HepG2 (cell line): ENCODE results near the gene LRRC45. TPM values are rescaled to one million over a fixed set of nuclear protein-coding genes. Genes with fewer than 3 reads are reported as not detected.

Experiments
- CENPT ChIP-seq: sonication (generic); formaldehyde crosslinking; IDR thresholded peaks from 2 replicates; pipeline ENCODE4 v1.8.0; 2022; ENCODE audit warnings: low read depth, mild to moderate bottlenecking, moderate library complexity, missing genetic modification reagents
- FOSL2 ChIP-seq: sonication (generic); formaldehyde crosslinking; IDR thresholded peaks from 2 replicates; pipeline ENCODE4 v1.4.0; 2020; ENCODE audit warnings: missing genetic modification reagents
- FOXC1 ChIP-seq: sonication (generic); formaldehyde crosslinking; IDR thresholded peaks from 2 replicates; pipeline ENCODE4 v1.8.0; 2022; ENCODE audit warnings: mild to moderate bottlenecking, missing genetic modification reagents, borderline replicate concordance
- ZKSCAN8 ChIP-seq: IDR thresholded peaks from 2 replicates; pipeline ENCODE4 v1.6.1; 2016; ENCODE audit warnings: borderline replicate concordance, missing genetic modification reagents, missing compliant biosample characterization
- ZNF10 ChIP-seq: sonication (generic); formaldehyde crosslinking; IDR thresholded peaks from 2 replicates; pipeline ENCODE4 v1.4.0; 2020; ENCODE audit warnings: mild to moderate bottlenecking, low read depth, missing genetic modification reagents, borderline replicate concordance
- ZNF550 ChIP-seq: sonication (generic); formaldehyde crosslinking; IDR thresholded peaks from 2 replicates; pipeline ENCODE4 v1.4.0; 2020; ENCODE audit warnings: mild to moderate bottlenecking, missing genetic modification reagents, borderline replicate concordance
- polyA plus RNA-seq, 8 experiments: library from polyadenylated mRNA; depleted of rRNA in 3 of 8; stranded (reverse) in 7 of 8; unstranded in 1 of 8; fragments of >200 nt; fragmentation: Illumina TruSeq in 4 of 8; extraction: Trizol in 4 of 8; gene quantifications; 2 replicates each; pipeline versions ENCODE4 v1.2.1 to v1.2.3, GENCODE V29; 2011 to 2016; ENCODE audit warnings: low read depth in 4 of 8, missing spikeins in 1 of 8, mixed read lengths in 1 of 8; ENCODE audit not compliant: insufficient read depth in 1 of 8
- total RNA-seq, 5 experiments: library from RNA; depleted of rRNA; stranded (reverse); fragments of >200 nt; fragmentation: Illumina TruSeq; extraction: Trizol; gene quantifications; 2 replicates each; pipeline ENCODE4 v1.2.3, GENCODE V29; 2016; ENCODE audit warnings: low read depth in 1 of 5
- TF ChIP-seq, protein P1 (sequence below): sonication (generic); formaldehyde crosslinking; IDR thresholded peaks from 2 replicates; pipeline ENCODE4 v1.8.0; 2022; ENCODE audit warnings: missing genetic modification reagents, mild to moderate bottlenecking, borderline replicate concordance
- TF ChIP-seq, protein P2 (sequence below): sonication (generic); formaldehyde crosslinking; IDR thresholded peaks from 2 replicates; pipeline ENCODE4 v1.5.0; 2020; ENCODE audit warnings: mild to moderate bottlenecking, low read depth, missing genetic modification reagents, borderline replicate concordance
- TF ChIP-seq, protein P3 (sequence below): sonication (generic); formaldehyde crosslinking; IDR thresholded peaks from 2 replicates; pipeline ENCODE4 v1.5.0; 2020; ENCODE audit warnings: mild to moderate bottlenecking, missing genetic modification reagents, moderate library complexity
- TF ChIP-seq, protein P4 (sequence below): fragments of 450-650 bp; IDR thresholded peaks from 2 replicates; pipeline ENCODE4 v1.6.1; 2017
- TF ChIP-seq, protein P5 (sequence below): sonication (generic); formaldehyde crosslinking; IDR thresholded peaks from 2 replicates; pipeline ENCODE4 v1.5.1; 2020; ENCODE audit warnings: mild to moderate bottlenecking, missing genetic modification reagents, moderate library complexity

The LRRC45 gene
- total and polyA plus RNA-seq, 2 of the 13 experiments (the other 11 are each of a cell fraction or from before 2014, with no cell fraction given) = 11.6 to 48.1 TPM

DNA sequence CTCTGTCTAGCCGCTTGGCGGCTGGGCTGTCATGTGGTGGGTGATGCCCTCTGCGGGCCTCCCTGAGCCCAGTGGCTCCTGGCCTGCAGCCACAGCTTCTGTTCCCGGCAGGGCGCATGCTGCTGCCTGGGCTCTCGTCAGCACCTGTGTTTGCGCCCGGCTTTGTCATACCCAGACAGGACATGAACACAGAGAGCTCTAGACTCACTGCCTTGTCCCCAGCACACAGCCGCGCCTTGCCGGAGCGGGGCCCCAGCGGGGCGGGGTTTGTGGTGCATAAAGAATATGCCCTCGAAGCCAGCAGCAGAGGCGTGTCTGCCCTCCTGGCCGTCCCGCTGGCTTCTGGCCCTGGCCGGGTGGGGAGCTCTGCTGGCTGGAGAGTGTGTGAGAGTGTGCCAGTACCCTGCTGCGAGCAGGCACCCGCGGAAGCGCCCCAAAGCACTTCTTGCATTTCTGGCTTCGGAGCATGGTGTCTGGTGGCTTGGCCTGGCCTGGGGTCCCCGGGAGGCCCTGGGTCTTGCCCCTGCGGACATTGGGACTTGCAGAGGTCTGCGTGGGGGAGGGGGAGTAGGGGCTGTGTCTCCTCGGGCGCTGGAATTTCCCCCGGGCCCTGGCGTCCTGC lies 31.3 kb upstream of the LRRC45 start (continued):
- TF ChIP-seq ZKSCAN8 (CRISPR knock-in tag) (peak; percentile 67), CENPT (CRISPR knock-in tag) (no peak), FOXC1 (CRISPR knock-in tag) (peak; percentile 94), FOSL2 (CRISPR knock-in tag) (peak; percentile 85), ZNF10 (CRISPR knock-in tag) (no peak), ZNF550 (CRISPR knock-in tag) (no peak)
- TF ChIP-seq, protein P1, sequence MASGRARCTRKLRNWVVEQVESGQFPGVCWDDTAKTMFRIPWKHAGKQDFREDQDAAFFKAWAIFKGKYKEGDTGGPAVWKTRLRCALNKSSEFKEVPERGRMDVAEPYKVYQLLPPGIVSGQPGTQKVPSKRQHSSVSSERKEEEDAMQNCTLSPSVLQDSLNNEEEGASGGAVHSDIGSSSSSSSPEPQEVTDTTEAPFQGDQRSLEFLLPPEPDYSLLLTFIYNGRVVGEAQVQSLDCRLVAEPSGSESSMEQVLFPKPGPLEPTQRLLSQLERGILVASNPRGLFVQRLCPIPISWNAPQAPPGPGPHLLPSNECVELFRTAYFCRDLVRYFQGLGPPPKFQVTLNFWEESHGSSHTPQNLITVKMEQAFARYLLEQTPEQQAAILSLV (CRISPR knock-in tag) = no peak
- TF ChIP-seq, protein P2, sequence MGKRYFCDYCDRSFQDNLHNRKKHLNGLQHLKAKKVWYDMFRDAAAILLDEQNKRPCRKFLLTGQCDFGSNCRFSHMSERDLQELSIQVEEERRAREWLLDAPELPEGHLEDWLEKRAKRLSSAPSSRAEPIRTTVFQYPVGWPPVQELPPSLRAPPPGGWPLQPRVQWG (CRISPR knock-in tag) = no peak
- TF ChIP-seq, protein P3, sequence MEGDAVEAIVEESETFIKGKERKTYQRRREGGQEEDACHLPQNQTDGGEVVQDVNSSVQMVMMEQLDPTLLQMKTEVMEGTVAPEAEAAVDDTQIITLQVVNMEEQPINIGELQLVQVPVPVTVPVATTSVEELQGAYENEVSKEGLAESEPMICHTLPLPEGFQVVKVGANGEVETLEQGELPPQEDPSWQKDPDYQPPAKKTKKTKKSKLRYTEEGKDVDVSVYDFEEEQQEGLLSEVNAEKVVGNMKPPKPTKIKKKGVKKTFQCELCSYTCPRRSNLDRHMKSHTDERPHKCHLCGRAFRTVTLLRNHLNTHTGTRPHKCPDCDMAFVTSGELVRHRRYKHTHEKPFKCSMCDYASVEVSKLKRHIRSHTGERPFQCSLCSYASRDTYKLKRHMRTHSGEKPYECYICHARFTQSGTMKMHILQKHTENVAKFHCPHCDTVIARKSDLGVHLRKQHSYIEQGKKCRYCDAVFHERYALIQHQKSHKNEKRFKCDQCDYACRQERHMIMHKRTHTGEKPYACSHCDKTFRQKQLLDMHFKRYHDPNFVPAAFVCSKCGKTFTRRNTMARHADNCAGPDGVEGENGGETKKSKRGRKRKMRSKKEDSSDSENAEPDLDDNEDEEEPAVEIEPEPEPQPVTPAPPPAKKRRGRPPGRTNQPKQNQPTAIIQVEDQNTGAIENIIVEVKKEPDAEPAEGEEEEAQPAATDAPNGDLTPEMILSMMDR (CRISPR knock-in tag) = peak; percentile 77
- TF ChIP-seq, protein P4, sequence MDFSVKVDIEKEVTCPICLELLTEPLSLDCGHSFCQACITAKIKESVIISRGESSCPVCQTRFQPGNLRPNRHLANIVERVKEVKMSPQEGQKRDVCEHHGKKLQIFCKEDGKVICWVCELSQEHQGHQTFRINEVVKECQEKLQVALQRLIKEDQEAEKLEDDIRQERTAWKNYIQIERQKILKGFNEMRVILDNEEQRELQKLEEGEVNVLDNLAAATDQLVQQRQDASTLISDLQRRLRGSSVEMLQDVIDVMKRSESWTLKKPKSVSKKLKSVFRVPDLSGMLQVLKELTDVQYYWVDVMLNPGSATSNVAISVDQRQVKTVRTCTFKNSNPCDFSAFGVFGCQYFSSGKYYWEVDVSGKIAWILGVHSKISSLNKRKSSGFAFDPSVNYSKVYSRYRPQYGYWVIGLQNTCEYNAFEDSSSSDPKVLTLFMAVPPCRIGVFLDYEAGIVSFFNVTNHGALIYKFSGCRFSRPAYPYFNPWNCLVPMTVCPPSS = no peak
- TF ChIP-seq, protein P5, sequence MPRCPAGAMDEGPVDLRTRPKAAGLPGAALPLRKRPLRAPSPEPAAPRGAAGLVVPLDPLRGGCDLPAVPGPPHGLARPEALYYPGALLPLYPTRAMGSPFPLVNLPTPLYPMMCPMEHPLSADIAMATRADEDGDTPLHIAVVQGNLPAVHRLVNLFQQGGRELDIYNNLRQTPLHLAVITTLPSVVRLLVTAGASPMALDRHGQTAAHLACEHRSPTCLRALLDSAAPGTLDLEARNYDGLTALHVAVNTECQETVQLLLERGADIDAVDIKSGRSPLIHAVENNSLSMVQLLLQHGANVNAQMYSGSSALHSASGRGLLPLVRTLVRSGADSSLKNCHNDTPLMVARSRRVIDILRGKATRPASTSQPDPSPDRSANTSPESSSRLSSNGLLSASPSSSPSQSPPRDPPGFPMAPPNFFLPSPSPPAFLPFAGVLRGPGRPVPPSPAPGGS (CRISPR knock-in tag) = peak; percentile 74; the same call in 1 of the 2 replicates
